Stimulated activated CD4-positive, alpha-beta T cell treated with anti-CD3 and anti-CD28 coated beads, Interleukin-1b, Interleukin-23, amount 100 ng/mL, for 1 hour (primary cell): ENCODE results near the gene LMAN2L.

Source experiments
- DNase-seq, 2 donors: peaks; one replicate each; pipeline ENCODE4 v3.0.0-alpha.2; 2020; ENCODE audit warnings: low read depth in 2 of 2

Gene LMAN2L

GRCh38 chr2:96703021-96703751, 36.7 kb downstream of the LMAN2L start:
- DNase-seq = no peak

- DNase-seq = no peak
These were observed 37.6 kb downstream of the LMAN2L start for GRCh38 chr2:96702098-96702785.

GRCh38 chr2:96701636-96702035, 38.2 kb downstream of the LMAN2L start:
- DNase-seq = no peak

- no peak for DNase-seq
These were observed 39.8 kb downstream of the LMAN2L start for GRCh38 chr2:96700086-96700485.

- no peak for DNase-seq
These were observed 40.2 kb downstream of the LMAN2L start for GRCh38 chr2:96699621-96700020.

- no peak for DNase-seq
These were observed 40.8 kb downstream of the LMAN2L start for GRCh38 chr2:96699021-96699420.

- no peak for DNase-seq
These were observed 41.5 kb downstream of the LMAN2L start for GRCh38 chr2:96698221-96698861.

GRCh38 chr2:96697476-96697875, 42.4 kb downstream of the LMAN2L start:
- no peak for DNase-seq

GRCh38 chr2:96695602-96696001, 44.3 kb downstream of the LMAN2L start:
- DNase-seq = no peak

- DNase-seq = no peak
These were observed 44.9 kb downstream of the LMAN2L start for GRCh38 chr2:96694816-96695455.

GRCh38 chr2:96694279-96694678, 45.6 kb downstream of the LMAN2L start:
- no peak for DNase-seq

GRCh38 chr2:96693286-96694200, 46.3 kb downstream of the LMAN2L start:
- DNase-seq = no peak

- DNase-seq = no peak
These were observed 47.5 kb downstream of the LMAN2L start for GRCh38 chr2:96692094-96692971.

GRCh38 chr2:96691022-96691612, 48.7 kb downstream of the LMAN2L start:
- DNase-seq = no peak

- no peak for DNase-seq
These were observed 49.4 kb downstream of the LMAN2L start for GRCh38 chr2:96690306-96691021.

- DNase-seq = no peak
These were observed 50.4 kb downstream of the LMAN2L start for GRCh38 chr2:96689431-96689991.

- DNase-seq = no peak
These were observed 51.0 kb downstream of the LMAN2L start for GRCh38 chr2:96688649-96689430.
